SH-SY5Y (cell line): ENCODE results near the gene CDCA5.

Source experiments
- GATA2 ChIP-seq: IDR thresholded peaks from 2 replicates; pipeline ENCODE4 v1.6.1; 2011; ENCODE audit warnings: mild to moderate bottlenecking, low read depth, low read length
- GATA3 ChIP-seq: IDR thresholded peaks from 2 replicates; pipeline ENCODE4 v1.6.1; 2011; ENCODE audit warnings: low read depth, mild to moderate bottlenecking, low read length, moderate library complexity

The CDCA5 gene, protein sequence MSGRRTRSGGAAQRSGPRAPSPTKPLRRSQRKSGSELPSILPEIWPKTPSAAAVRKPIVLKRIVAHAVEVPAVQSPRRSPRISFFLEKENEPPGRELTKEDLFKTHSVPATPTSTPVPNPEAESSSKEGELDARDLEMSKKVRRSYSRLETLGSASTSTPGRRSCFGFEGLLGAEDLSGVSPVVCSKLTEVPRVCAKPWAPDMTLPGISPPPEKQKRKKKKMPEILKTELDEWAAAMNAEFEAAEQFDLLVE

DNA sequence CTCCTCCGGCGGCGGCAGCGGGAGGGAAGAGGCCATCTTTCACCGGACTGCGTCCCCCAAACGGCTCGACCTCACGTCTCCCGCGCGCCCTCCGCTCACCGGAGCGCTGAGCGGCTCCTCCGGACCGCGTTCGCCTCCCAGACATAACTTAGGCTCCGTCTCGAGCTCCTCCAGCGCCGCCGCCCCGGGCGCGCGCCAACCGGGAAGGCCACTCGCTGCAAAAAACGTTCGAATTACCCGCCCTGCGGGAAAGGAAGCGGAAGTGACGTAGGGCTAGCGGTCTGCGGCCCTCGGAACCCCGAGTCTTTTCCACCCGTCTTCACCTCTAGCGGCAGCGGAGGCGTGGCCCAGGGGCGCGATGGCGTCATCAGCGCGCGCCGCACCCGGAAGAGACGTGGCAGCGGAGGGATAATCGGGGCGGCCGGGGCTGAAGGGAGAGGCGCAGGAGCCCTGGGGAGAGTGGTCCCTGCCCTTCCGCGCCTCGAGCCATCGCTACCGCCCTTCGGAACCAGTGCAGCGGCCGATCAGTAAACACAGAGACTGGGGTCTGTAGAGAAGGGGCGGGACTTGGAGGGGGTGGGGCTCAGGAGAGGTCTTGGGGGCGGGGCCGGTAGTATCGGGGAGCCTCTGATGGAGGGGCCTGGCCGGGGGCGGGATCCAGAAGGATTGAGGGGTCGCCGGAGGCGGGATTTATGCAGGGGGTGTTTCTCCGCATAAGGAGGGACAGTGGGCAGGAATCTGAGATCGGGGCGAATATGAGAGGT lies at the start of gene CDCA5, which contains the start of gene ZFPL1:
Gene CDCA5, minus strand, starts transcription at position 207 of the 764 bp plus-strand sequence. Its CDS starts 62 bp downstream, at position 145.
Gene ZFPL1, plus strand, starts transcription at position 389 of the 764 bp plus-strand sequence. CDS start 477 bp downstream, outside the sequence.
- TF ChIP-seq GATA2 (no peak), GATA3 (no peak)

DNA sequence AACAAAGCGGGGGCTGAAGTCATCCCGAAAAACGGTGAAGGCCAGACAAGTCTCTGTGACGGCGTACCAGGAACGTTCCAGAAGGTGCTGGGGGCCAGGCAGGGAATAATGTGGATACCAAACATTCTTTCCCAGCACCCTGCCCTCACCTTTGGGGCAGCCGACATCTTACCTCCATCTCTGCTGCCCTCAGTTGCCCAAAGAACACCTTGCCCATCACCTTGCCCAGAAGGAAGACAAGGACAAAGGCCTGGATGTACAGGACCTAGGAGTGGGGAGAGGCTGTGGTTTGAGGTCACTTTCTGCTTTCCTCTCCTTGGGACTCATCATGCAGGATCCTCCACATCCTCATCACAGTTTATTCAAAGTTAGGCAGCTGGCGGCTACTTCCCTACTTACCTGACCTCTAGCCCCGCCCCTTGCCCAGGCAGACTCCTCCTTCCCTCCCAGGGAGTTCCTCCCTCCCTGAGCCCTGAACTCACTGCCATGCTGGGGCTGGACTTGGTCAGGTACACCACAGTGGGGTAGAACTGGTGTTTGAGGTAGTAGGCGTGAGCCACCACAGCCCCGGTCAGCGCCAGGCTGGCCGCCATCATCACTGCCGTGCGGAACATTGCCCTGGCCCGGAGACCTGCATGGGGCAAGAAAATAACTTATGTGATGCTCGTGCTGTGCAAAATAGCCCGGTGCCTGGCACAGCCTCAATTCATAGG lies 49.3 kb upstream of the CDCA5 start:
- no peak for TF ChIP-seq GATA2
- no peak for TF ChIP-seq GATA3

DNA sequence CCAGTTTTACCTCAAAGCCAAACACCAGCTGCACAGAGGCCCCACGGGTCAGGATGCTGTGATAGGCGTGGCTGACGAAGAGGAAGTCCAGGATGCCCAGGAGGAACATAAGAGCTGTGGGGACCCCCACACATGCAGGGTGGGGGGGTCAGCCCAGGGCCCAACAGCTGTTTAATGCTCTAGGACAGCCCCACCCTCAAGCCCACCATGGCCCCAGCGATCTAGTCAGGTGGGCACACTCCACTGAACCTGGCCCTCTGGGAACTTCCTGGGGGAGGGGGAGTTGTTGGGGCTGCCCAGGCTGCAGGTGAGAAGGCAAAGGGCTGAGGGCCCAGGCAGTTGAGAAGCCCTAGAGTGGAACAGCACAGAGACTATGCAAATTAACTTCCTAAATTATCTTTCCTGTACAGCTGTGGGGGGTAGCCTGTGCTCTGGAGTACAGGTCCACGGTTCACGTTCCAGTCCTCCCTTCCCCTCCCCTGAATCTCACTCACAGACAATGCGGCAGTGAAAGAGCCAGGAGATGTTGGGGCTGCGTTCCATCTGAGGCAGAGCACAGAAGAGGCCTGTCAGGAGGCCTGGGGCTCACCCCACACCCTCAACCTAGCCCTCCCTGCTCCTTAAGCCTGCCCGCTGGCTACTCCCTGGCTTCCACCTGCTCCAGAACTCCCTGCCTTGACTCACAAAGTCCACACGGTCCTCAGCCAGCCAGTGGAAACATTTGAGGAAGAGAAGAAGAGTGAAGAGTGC lies 48.6 kb upstream of the CDCA5 start:
- TF ChIP-seq GATA2 (no peak), GATA3 (no peak)

DNA sequence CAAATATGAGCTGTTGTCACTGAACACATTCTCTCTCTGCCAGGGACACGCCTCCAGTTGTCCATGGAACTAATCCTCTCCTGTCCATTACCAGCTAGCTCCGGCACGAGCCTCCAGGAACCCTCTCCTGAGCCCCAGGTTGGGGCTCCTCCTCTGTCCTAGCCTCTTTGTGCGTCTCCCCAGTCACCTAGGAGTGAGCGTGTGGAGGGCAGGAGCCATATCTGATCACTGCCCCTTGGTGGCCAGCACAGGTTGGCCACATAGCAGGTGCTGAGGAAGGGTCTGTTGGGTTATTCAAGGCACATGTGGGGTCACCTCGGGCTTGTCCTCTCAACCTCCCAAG lies 48.0 kb upstream of the CDCA5 start:
- TF ChIP-seq GATA3 (no peak), GATA2 (no peak)

DNA sequence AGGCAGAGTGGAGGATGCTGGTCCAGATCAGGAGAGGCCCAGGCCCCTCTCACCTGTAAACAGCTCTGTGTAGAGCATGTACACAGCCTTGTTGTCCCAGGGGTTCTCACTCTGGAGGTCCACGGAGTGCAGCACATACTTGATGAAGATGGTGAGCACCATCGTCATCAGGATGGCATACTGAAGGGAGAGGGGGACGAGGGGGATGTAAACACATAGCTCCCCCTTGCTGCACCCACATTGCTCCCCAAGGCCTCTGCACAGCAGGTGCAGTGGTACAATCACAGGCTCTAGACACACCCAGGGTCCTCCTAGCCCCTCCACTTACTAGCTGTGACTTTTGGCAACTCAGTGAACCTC lies 47.6 kb upstream of the CDCA5 start:
- TF ChIP-seq GATA3 (no peak), GATA2 (no peak)

DNA sequence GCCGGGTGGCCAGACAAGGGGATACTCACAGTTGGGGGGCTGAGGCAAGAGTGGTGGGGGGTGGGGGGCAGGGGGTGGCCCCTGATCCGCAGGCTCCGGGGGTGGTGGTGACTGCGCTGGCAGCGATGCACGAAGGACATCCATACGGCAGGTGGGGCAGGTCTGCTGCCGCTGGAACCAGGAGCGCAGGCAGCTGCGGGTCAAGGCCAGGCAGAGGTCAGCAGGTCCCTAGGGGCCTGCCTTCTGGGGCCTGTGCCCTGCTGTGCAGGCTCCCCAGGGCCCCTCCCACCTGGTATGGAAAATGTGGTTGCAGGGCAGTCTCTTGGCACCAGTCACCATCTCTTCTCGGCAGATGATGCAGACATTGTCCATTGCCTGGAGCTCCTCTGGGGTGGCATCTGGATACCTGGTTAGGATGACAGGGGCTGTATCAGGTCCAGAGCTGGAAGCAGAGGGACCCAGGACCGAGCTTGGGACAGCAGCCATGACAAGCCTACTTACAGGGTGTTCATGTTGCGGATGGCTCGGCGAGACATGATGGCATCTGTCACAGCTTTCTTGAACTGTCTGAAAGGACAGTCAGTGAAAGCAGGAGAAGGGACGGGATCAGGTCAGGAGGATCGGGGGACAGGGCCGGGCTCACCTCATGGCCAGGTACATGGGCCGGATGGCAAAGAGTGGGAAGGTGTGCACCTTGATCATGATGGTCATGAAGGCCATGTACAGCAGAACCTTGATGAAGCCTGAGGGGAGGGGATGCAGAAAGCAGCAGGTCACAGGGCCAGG lies 47.0 kb upstream of the CDCA5 start:
- TF ChIP-seq GATA3 (no peak), GATA2 (no peak)

DNA sequence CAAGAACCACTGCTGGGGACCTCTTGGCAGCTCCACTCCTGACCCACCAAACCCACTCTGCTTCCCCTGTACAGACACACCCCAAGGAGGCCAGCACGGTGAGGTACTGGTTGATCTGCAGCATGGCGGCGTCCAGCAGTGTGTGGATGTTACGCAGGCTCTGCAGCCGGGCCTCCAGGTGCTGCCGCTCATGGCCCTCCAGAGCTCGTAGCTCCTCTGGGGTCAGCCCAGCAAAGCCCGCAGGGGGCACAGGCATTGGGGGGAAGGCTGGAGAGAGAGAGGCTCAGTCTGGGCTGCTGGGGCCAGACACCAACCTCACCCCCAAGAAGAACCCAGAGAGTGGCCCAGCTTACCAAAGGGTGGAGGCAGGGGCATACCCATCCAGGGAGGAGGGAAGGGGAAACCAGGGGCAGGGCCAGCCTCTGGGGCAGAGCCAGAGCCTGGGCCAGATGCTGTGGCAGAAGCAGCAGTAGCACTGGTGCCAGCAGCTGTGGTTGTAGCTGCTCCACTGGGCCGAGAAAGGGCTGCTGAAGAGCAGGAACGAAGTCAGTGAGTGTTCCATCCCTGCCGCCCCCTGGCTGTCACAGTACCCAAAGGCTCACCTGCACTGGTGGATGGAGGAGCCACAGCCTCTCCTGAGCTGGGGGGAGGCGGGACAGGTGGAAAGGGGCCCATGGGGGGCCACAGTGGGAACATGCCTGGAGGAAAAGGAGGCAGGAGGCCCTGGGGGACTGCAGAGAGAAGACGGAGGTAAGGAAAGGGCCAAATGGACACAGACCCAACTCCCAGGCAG lies 46.0 kb upstream of the CDCA5 start:
- no peak for TF ChIP-seq GATA2
- no peak for TF ChIP-seq GATA3

DNA sequence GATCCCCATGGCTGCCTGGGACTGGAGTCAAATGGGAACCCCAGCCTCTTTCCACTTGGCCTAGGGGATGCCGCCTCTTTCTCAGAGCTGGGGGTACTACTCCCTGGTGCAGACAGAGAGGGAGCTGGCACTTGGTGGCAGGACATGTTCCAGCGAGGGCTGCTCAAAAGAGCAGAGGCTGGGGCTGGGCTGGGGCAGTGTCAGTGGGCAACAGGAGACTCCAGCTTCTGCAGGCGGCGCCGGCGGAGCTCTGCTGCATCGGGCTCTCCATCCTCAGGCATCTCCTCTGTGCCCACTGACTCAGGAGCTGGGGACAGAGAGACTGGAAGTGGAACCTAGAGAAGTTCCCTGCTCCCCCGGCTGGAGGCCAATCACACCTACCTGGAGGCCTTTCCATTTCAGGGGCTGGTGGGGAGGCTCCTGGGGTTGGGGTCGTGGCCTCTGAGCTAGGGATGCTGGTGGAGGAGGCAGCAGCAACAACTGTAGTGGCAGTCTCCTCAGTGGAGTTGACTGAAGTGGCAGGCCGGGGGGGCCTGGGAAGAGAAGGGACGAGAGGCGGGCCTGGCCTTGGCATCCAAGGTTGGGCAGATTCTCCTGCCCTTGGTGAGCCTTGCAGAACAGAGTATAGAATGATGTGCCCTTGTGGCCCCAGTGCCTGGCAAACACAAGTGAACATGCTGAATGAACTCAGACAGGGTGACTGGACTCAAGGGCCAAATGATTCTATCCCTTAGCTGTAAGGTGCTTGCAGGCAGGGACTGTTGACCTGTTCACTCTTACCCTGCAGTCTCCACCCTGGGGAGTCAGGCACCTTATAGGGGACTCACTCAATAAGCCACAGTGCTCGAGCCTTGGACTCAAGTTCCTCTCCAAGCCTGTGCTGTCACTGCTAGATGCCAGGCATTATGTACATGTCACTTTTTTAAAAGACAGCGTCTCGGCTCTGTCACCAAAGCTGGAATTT lies 44.6 kb upstream of the CDCA5 start:
- TF ChIP-seq GATA2, result no peak
- TF ChIP-seq GATA3, result no peak

DNA sequence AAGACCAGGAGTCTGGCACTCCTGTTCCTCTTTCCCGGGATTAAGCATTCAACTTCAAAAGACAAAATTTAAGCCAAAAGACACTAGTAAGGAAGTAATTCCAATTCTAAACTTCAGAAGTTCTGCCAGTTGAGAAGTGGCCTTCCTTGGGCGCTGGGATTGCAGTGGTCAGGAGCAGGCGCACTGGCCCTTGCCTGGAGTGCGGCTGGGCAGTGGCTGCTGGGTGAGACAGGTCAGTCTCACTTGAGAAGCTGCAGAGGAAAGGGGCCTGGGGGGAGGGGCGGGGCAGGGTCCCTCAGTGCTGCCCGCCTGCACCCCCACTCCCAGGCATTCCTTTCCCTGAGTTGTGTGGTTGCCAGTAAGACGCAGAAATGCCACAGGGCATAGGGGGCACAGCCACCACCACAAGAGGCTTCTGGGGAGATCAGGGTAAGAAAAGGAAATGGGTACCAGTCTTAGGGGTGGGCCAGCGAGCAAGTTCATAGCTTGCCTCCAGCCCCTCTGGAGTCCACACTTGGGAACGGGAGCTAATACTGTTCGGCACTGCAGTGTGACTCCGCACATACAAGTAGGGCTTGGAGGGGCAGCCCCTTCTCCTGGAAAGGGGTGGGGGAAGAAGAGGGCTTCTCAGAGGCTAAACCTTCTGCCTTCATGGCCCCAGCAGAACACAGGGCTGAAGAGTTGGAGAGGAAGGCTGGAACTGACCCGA lies 43.8 kb upstream of the CDCA5 start:
- TF ChIP-seq GATA2 (no peak), GATA3 (no peak)

DNA sequence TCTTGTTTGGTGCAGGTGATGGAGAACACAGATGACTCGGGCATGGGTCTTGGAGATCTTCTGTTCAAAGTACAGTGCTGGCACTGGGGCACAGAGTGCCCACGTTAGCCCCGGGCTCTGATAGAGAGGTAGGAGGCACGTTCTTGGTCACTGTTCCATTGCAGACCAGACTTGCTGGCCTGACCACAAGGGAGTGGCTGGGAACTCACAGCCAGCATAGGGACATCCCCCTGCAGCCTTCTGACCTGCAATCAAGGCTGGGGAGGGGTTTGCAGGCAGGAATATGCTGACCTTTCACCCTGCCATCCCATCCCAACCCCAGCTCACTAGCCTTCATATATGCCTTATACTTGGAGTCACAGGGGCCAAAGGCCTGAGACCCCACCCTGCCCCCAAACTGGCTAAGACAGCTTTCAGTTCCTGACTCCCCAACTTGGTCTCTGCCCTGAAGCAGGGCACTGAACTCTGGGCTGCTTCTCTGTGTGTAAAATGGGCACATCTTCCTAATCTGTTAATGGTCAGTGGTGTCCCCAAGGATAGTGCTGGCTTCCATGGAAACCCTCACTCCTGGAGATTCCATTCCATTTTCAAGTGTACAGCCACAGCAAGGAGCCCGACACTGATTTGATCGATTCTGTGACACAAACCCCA lies 42.9 kb upstream of the CDCA5 start:
- TF ChIP-seq GATA3, result no peak
- no peak for TF ChIP-seq GATA2
